Activated CD8-positive, alpha-beta memory T cell treated with anti-CD3 and anti-CD28 coated beads, Interleukin-2, amount 50 U/mL, for 1 hour (primary cell): ENCODE measurements around the gene CAPN5.

Source experiments
- DNase-seq: peaks from one replicate; pipeline ENCODE4 v3.0.0-alpha.2; 2020; ENCODE audit errors: extremely low read depth

CAPN5 gene

GRCh38 chr11:77149716-77150392, 83.1 kb downstream of the CAPN5 start:
- no peak for DNase-seq

- no peak for DNase-seq
Measured at GRCh38 chr11:77150836-77151235, 84.1 kb downstream of the CAPN5 start.

GRCh38 chr11:77151804-77152509, 85.2 kb downstream of the CAPN5 start:
- DNase-seq = peak; percentile 16

- no peak for DNase-seq
Measured at GRCh38 chr11:77152846-77153245, 86.1 kb downstream of the CAPN5 start.

- DNase-seq = no peak
Measured at GRCh38 chr11:77153276-77154185, 86.8 kb downstream of the CAPN5 start.

GRCh38 chr11:77154381-77155081, 87.8 kb downstream of the CAPN5 start:
- no peak for DNase-seq

GRCh38 chr11:77155082-77155475, 88.3 kb downstream of the CAPN5 start:
- DNase-seq = no peak

GRCh38 chr11:77155556-77156130, 88.9 kb downstream of the CAPN5 start:
- no peak for DNase-seq

- no peak for DNase-seq
Measured at GRCh38 chr11:77156396-77157195, 89.8 kb downstream of the CAPN5 start.

GRCh38 chr11:77158041-77158695, 91.4 kb downstream of the CAPN5 start:
- no peak for DNase-seq

GRCh38 chr11:77159219-77159936, 92.6 kb downstream of the CAPN5 start:
- DNase-seq = no peak

- DNase-seq = no peak
Measured at GRCh38 chr11:77159937-77160495, 93.2 kb downstream of the CAPN5 start.

GRCh38 chr11:77163271-77163670, 96.5 kb downstream of the CAPN5 start:
- no peak for DNase-seq

- no peak for DNase-seq
Measured at GRCh38 chr11:77165066-77165465, 98.3 kb downstream of the CAPN5 start.

- DNase-seq = no peak
Measured at GRCh38 chr11:77166021-77166420, 99.2 kb downstream of the CAPN5 start.

- no peak for DNase-seq
Measured at GRCh38 chr11:77167111-77167626, 100.4 kb downstream of the CAPN5 start.

- no peak for DNase-seq
Measured at GRCh38 chr11:77167791-77168190, 101.0 kb downstream of the CAPN5 start.

GRCh38 chr11:77170107-77170506, 103.3 kb downstream of the CAPN5 start:
- DNase-seq = no peak

GRCh38 chr11:77171254-77171653, 104.5 kb downstream of the CAPN5 start:
- no peak for DNase-seq
